ENCODE data around the gene MLLT10.

MLLT10 gene

DNA sequence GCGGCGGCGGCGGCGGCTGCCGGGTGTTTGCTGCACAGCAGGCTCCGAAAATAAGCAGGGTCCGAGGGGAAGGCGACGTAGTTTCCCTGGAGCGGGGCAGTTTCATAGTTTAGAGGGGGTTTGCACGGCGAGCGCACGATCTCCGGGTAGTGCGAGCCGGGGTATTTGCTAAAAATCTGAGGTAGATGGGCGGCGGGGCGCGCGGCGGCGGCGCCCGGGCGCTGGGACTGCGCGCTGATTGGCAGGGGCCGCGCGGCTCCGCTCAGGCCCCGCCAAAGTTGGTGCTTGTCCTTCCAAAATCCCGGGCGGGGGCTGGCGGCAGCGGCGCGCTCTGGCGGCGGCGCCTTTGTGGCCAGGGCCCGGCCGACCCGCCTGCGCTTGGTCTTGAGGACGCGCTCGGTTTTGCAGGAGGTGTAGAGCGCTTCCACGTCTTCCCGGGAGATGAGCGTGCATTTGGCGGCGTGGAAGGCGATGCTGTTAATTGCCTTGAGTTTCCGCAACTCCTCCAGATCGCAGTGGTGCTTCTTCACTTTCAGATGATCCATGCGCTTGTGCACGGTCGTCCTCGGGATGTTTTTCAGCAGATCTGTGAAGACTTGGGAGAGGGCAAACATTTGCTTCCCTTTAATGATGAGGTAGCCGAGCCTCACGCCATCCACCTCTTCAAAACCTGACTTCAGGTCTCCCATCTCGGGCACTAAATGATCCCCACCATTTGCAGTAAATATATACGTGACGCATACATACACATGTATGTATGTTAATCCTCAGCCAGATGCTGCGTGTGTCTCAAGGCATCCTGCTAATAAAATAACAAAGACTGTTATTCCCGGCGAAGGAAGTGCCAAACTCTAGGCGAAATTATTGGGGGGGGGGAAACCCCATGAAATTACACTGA is 16.6 kb upstream of the MLLT10 start:
- no peak for DNase-seq

GRCh38 chr10:21518149-21518640 is 15.8 kb upstream of the MLLT10 start:
- DNase-seq: peak; percentile 45

DNA sequence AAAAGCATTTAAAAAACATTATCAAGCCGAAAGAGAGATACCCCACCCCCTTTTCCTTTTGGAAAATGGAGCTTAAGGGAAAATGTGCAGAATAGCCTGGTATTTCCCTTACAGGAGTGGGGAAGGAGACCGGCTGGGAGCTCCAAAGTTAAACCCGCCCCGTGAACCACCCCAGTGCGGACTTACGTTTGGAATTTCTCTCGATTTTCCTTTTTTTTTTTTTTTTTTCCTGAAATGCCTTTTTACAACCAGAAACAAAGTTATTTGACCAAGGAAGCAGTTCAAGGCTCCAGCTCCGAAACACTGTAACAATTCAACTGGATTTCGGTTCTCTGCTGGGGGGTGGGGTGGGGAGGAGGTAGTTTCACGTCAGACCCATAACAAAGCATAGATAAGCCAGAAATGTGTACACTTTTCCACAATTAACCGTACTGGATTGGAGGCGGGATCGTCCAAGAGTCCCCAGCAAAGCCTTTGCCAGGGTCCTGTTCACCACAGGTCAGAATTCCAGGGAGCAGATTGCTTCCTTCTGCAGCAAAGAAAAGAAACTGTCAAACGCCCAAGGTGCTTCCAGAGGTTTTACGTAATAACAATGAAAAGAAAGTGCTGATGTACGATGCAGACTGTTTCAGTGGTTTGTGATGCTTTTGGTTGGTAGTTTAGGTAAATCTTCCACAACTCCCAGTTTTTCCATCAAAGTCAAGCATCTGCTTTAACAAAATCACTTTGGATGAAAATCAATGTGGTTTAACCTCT is 15.2 kb upstream of the MLLT10 start:
- DNase-seq: peak; percentile 21

DNA sequence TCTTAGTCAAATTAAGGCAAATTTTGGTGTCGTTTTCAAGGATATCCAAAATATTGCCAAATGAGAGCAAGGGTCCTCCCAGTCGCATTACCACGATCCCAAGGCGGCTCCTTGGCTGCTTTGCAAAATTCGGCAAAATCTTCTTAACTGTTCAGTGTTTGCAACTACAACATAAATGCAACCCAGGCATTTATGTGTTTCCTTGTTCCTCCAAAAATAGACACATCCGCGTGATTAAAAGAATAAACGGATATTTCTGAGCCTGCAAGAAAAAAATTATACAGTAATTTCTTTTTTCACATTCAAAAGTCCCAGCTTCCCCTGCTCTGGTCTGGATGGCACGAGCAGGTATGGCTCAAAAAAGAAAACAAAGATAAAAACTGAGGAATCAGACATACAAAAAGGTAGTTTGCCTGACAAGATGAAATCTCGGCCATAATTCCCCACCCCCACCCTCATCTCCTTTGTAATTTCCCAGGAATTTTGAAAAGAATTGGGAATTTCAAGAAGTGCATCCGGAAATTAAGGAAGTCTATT is 14.6 kb upstream of the MLLT10 start:
- DNase-seq: no peak

DNA sequence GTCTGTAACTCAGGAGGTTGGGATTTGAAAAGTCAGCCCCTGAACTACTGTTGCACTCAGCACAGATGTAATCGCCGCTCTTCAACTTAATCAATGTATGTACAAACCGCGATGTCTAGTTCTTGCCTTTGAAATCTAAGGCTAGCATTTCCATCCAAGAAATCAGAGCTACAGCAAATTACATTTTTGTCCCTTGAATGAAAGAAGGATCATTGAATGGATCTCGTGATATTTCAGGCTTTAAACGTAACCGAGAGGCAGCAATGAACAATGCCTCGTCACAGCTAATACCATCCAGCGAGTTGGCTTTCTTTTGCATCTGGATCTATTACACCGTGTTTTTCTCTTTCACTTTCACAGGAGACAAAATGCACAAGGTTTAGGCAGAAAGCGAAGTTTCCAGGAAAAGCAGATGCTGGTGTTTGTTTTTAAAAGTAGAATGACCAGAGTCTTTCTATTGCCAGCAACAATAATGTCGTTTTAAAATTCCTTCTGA is 14.0 kb upstream of the MLLT10 start:
- DNase-seq: peak; percentile 20

- no peak for DNase-seq
These were observed 13.5 kb upstream of the MLLT10 start for GRCh38 chr10:21520509-21520908.

GRCh38 chr10:21520949-21521348 is 13.1 kb upstream of the MLLT10 start:
- no peak for DNase-seq

DNA sequence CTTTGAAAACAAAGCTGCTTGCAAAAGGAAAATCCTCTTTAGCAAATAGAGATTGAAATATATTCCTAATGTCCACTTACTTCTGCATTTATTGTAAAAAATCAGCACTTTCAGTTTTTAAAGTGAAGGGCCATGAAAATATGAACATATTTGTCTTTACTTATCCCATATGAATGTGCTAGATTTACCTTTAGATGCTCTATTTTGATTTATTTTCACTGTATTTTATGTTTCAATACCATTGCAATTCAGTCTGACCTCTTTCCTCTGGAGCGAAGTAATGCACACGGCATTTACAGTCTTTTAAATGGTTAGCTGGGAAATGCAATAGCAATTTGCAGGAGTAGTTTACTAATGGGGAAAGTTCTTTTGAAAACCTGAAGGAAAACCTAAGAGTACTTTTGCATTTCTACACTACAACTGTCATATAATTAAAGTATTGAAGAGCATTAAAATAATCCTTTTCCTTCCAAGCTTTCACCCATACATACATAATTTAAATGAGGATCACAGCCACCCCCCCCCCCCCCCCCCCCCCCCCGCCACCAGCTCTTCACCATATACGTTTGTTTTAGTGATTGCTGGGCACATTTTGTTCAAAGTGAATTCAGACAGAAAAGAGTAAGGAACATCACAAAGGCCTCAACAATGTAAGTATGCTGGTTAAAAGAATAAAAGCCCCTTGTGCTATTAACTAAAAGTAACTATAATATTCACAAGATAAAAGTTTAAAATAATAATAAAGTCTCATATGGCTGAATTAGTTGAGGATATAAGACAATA is 12.1 kb upstream of the MLLT10 start:
- DNase-seq: no peak

DNA sequence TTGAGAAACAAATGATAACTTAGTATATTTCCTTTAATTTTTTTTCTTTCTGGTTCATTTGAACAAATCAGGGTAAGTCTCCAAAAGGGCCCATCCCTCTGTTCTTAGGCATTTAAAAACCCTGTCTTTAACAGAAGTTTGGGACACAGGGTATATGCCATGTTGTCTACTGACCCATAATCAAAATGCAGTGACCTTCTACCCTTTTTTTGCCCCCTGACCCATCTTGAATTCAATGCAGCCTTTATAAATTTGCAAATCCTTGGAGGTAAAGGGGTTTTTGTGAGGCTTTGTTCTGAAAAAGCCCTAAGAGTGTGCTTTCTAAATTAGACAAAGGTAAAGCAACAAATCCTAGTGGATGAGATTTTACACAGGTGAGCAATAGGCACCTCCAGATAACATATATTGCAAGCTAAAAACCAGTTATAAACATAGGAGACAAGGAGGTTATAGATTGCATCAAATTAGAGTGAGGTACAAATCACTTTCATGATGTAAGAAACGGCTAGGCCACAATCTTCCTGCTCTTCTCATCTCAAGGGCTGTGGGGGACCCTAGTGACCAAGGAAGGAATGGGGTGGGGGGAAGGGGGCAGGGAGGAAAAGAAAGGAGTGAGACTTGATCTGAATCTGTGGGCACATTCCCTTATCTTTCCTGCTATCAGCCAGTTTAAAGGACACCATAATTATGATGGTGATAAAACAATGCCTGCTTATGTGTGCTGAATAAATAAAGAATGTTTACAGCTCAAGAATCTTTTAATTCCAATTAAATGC is 11.2 kb upstream of the MLLT10 start:
- DNase-seq: no peak

DNA sequence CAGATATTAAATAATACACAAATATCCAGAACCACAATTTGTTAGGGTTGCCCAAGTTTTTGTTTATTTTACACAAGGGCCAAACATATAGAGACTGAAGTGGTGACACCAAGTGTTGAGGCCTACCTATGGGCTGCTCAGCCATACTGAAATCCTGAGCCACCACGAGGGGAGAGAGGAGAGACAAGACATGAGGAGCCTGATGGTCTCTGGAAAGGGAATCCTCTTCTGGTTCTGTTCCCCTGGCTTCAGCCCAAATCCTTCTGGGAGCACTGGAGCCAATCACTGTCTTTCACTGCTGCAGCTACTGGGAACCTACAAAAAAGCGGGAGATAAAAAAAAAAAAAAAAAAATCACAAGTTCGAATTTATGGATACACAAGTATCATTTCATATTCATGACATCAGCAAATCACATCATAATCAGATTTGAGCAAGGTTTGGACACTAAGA is 10.4 kb upstream of the MLLT10 start:
- no peak for DNase-seq

GRCh38 chr10:21524131-21524525 is 9.9 kb upstream of the MLLT10 start:
- no peak for DNase-seq

DNA sequence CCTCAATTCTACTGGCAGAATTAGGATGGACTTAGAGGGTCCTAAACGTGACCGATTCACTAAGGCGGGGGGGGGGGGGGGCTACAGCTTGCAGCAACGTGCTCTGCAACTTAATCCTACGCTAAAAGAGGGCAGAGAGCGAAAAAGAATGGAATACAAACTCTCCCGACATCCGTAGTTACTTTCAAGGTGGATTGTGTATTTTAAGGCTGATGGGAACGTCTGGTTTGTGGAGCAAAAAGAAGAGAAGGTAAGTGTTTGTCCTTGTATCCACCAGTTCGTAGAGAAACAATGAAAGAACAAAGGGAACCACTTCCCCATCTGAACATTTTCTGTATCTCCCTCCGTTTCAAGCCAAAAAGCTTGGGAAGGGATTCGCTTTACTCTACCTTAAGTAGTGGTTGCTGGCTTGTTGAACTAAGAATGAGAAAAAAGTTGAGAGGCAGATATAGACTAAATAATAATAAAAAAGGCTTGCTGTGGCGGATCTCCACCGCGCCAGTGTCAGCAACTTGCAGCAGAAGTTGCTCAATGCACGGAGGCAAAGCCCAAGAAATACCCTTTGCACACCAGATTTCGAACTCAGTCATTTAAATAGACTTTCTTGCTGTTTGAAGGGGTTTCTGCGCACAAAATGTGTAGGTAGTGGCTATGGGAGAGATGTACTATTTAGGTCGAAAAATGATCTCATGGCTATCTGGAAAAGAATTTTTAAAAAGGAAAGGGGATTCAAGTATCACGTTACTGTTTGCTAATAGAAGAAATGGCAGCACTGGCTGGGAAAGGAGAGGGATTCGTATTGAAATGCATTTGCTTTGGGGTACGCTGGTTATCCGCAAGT is 9.3 kb upstream of the MLLT10 start:
- peak; percentile 34 for DNase-seq

DNA sequence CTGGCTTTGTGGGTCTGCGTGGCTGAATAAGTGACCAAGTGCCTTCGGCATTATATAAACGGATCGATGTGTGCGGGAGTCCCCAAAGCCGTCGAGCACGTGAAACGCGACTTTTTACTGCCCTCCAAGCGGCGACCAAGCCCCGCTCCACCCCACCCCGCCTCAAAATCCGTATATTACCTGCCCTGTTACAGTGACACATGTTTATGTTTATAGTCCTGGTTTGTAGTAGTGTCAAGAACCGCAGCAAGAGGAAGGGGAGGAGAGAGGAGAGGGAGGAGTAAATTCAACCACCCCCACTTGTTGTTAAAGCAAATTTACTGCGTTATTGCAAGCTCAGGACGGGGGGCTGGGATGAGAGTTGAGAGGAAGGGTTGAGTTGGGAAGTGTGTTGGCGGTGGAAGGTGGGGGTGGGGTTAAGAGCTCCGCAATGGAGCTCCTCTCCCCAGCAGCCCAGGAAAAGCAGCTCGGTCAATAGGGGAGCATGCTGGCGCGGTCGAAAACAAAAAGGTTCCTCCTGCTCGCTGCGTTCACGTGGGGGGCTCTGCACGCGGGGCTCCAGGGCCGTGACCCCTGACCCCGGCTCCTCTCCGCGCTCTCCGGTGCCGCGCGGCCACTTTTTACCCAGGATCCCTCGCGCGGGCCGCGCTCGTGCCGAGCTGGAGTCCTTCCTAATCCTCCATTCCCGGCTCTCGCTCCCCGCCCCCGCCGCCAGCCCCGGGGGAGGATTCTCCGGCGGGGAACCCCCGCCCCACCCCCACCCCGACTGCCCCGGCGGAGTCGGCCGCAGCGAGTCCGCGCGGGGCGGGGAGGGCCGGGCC is 8.5 kb upstream of the MLLT10 start, which contains the start of gene SKIDA1:
Gene SKIDA1, minus strand, starts transcription at position 316 of the 821 bp plus-strand sequence. CDS start 7,860 bp downstream, outside the sequence.
- DNase-seq: peak; percentile 56

DNA sequence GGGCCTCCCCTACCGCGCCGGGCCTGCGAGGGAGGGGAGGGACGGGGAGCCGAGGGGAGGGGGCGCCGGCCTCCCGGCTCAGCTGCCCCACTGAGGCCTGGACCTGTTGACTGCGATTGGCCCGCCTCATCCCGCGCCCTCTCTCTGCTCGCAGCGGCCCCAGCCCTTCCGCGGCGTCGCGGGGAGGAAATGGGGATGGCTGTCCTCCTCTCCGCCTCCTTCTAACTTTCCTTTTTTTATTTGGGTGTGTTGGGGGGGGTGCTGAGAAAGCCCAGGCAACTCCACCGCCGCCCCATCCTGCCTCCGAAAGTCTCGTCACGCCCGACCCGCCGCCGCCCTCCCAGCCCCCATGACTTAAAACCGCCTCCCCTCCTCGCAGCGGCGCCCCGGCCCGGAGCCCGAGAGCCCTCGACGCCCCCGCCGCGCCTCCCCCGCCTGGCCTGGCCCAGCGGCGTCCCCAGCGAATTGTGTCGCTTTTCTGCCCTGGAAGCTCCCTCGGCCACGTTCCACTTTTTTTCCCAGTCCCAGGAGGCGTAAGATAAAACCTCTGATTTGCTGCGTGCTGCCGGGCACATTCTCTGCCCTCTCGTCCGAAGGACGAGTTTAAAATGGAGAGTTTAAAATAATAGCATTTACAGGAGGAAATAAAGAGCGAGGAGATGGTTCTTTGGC is 7.7 kb upstream of the MLLT10 start:
- DNase-seq: no peak

- DNase-seq: peak; percentile 40
These were observed 7.0 kb upstream of the MLLT10 start for GRCh38 chr10:21526860-21527597.

GRCh38 chr10:21527598-21528235 is 6.3 kb upstream of the MLLT10 start:
- no peak for DNase-seq

- peak; percentile 23 for DNase-seq
These were observed 5.6 kb upstream of the MLLT10 start for GRCh38 chr10:21528236-21529031.

All from NCI-H2029 treated with DMSO at 0.1 percent for 48 hours (cell line).